ENCODE results near the gene WDR41.

The WDR41 gene

GRCh38 chr5:77448831-77449230 lies 43.3 kb downstream of the WDR41 start:
- no peak for DNase-seq (ENCODE audit: low read depth in 3 of 3, low spot score in 1 of 3)

DNA sequence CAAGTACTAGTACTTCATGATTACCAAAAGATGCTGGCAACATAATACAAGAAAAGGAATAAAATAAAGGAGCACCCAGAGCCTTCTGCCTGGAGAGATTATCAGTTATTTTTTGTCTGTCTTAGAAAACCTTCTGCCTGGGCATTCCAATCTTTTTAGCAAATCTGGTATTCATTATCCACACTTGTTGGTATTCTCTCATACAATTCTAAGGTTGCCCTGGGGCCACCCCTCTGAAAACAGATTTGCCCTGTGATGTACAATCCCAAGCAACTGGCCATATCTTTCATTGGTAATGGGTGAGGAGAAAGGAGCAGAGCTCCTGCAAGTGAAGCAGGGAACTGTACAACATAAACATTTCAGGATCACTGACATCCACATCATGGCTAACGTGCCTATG lies 47.8 kb downstream of the WDR41 start:
- DNase-seq (ENCODE audit: low read depth in 3 of 3, low spot score in 1 of 3), result no peak

DNA sequence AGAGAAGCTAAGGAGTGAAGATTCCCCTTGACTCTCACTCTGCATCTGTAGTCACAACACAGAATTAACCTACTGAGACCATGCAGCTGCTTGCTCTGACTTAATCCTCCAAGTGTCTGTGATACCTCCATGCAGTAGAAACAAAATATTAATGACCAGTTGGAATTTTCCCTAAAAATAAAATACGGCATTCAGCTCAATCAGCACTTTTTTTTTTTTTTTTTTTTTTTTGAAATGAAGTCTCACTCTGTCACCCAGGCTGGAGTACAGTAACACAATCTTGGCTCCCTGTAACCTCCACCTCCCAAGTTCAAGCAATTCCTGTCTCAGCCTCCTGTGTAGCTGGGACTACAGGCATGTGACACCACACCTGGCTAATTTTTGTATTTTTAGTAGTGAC lies 48.4 kb downstream of the WDR41 start:
- no peak for DNase-seq (ENCODE audit: low read depth in 3 of 3, low spot score in 1 of 3)

- DNase-seq (ENCODE audit: low read depth in 3 of 3, low spot score in 1 of 3), result no peak
These were observed 54.0 kb downstream of the WDR41 start for GRCh38 chr5:77438071-77438470.

- DNase-seq (ENCODE audit: low read depth in 3 of 3, low spot score in 1 of 3), result no peak
These were observed 54.9 kb downstream of the WDR41 start for GRCh38 chr5:77437194-77437593.

GRCh38 chr5:77431719-77432118 lies 60.4 kb downstream of the WDR41 start:
- no peak for DNase-seq (ENCODE audit: low read depth in 3 of 3, low spot score in 1 of 3)

DNA sequence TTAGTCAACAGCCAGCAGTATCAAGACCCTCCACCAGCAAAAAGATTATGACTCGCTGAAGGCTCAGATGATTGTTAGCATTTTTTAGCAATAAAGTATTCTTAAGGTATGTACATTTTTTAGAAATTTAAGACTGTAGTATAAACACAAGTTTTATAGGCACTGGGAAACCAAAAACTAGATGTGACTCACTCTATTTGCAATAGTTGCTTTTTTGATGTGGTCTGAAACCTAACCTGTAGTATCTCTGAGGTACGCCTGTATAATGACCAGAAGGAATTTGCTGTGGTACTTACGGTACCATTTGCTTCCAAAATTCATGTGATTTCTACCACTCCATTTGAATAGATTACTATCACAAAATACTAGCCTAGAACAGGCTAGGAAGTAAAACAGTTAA lies 60.8 kb downstream of the WDR41 start:
- DNase-seq (ENCODE audit: low read depth in 3 of 3, low spot score in 1 of 3), result no peak

- DNase-seq (ENCODE audit: low read depth in 3 of 3, low spot score in 1 of 3), result no peak
These were observed 61.4 kb downstream of the WDR41 start for GRCh38 chr5:77430726-77431125.

DNA sequence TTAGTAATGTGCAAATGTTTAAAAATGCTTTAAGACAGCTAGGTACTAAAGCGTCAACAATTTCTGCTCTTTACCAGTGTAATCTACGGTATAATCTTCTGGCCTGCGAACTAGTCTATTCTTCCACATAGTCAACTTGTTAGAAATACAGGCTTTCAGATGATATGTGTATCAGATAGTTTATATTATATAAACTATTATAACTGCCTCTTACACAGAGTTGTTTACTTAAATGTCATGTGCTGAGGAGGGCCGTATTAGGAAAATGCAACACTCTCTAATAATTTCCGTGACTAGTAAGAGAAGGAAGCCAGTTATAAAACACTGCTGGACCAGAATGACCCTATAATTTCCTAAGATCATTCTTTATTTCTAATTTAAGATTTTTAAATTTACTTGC lies 63.6 kb downstream of the WDR41 start:
- DNase-seq (ENCODE audit: low read depth in 3 of 3, low spot score in 1 of 3), result no peak

DNA sequence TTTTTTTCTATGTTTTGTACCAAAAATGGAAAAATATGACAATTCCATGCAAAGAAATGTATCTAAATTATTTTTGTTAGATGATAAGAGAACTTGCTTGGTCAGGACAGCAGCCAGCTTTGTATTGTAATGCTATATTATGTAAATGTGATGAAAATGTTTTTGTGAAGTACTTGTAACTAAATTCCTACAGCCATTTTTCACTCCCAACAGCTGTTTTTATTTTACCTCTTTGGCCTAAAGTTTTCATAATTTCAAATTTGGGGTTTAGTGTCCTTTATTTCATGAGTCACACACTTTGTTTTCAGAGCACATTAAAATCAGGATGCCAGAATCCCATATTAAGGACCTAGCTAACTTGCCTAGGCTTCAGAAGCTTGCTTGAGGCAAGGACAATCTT lies 64.1 kb downstream of the WDR41 start:
- no peak for DNase-seq (ENCODE audit: low read depth in 3 of 3, low spot score in 1 of 3)

- DNase-seq (ENCODE audit: low read depth in 3 of 3, low spot score in 1 of 3), result no peak
These were observed 65.4 kb downstream of the WDR41 start for GRCh38 chr5:77426670-77427069.

GRCh38 chr5:77425998-77426659 lies 66.0 kb downstream of the WDR41 start:
- DNase-seq (ENCODE audit: low read depth in 3 of 3, low spot score in 1 of 3), result no peak

- DNase-seq (ENCODE audit: low read depth in 3 of 3, low spot score in 1 of 3), result no peak
These were observed 66.7 kb downstream of the WDR41 start for GRCh38 chr5:77425420-77425819.

DNA sequence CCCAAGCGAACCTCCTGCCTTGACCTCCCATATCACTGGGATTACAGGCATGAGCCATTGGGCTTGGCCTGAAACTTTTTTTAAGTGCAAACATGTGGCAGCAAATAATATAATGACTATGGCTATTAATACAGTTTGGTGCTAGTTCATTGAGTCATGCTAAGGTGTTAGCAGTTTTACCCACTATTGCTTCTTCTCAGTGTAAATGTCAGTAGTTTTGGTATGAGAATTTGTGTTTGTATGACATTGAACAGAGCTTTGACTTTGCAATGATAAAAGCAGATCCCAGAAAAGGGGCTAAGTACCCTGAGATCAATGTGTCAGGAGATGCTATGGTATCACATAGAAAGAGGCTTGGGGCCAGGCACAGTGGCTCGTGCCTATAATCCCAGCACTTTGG lies 67.2 kb downstream of the WDR41 start:
- DNase-seq (ENCODE audit: low read depth in 3 of 3, low spot score in 1 of 3), result no peak

DNA sequence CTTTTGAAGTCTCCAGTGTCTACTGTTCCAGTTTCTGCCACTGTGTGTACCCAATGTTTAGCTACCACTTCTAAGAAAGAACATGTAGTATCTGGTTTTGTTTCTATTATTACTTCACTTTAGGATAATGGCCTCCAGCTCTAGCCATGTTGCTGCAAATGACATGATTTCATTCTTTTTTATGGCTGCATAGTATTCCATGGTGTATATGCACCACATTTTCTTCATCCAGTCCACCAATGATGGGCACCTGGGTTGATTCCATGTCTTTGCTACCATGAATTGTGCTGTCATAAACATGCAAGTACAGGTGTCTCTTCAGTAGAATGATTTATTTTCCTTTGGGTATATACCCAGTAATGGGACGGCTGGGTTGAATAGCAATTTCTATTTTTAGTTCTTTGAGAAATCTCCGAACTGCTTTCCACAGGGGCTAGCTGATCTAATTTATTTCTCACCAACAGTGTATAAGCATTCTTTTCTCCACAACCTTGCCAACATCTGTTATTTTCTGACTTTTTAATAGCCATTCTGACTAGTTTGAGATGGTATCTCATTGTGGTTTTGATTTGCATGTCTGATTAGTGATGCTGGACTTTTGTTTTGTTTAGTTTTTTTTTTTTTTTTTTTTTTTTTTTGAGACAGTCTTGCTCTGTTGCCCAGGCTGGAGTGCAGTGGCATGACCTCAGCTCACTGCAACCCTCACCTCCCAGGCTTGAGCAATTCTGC lies 68.9 kb downstream of the WDR41 start:
- DNase-seq (ENCODE audit: low read depth in 3 of 3, low spot score in 1 of 3), result no peak

DNA sequence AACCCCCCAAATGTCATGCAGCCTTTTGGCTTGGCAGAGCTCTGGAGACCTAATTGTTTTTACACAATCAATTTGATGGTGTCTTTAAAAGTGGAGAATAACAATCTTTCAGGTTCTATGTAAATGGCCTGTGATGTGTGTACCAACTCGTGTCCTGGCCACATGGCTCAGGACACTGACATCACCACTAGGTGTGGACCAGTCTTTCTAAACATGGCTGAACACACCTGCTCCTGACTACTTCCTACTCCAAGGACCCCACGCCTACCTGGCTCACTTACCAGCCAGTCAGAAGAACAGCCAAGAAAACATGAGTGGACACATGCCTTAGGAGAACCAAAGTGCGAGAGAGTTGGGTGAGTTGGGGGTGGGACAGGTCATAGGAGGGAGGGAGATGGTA lies 71.2 kb downstream of the WDR41 start:
- no peak for DNase-seq (ENCODE audit: low read depth in 3 of 3, low spot score in 1 of 3)

DNA sequence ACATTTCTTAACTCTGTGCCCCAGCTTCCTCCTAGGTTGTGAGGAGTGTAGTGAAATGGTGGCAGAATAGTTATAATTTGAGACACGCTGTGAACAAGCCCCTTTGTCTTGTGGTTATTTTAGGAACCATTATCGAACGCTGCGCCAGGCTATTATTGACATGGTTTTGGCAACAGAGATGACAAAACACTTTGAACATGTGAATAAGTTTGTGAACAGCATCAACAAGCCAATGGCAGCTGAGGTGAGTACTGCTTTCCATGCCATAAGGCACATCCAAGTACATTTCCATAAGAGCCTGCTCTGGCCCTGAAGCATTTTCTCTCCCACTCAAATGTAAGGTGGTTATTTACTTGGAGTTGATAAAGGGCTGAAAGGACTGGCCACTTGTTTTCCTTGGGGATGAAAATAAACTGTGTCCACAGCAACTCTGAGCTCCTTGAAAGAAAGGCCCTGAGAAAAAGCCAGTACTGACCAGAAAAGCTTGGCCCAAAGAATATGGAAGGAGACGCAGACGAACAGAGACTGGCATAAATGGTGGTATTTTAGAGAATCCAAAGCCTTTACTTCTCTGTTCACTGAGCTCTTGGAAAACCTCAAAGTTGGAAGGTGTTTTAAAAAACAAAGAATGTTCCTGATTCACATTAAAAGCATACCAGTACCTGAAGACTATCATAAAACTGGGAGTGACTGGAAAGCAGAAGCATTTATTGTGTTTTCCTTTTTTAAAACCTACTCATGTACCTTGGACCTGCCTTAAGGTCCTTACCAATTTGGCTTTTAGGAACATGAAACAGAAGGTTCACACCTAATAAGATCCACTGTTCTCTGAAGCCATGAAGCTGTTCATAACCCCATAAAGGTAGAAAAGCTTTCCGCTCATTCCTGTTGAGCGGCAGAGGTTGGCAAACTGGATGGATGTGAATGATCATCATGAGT lies 72.2 kb downstream of the WDR41 start:
- DNase-seq (ENCODE audit: low read depth in 3 of 3, low spot score in 1 of 3), result no peak

- no peak for DNase-seq (ENCODE audit: low read depth in 3 of 3, low spot score in 1 of 3)
These were observed 73.2 kb downstream of the WDR41 start for GRCh38 chr5:77418601-77419581.

GRCh38 chr5:77418162-77418561 lies 74.0 kb downstream of the WDR41 start:
- no peak for DNase-seq (ENCODE audit: low read depth in 3 of 3, low spot score in 1 of 3)

- no peak for DNase-seq (ENCODE audit: low read depth in 3 of 3, low spot score in 1 of 3)
These were observed 79.1 kb downstream of the WDR41 start for GRCh38 chr5:77413049-77413448.
